ENCODE results near the gene KIR2DL3. TPM values are rescaled to one million over a fixed set of nuclear protein-coding genes. Genes with fewer than 3 reads are reported as not detected.
"Not testable (repeated sequence)": the region's sequence is repeated elsewhere in the genome, so short reads cannot be mapped to it uniquely, and the experiment has no call there.

Gene KIR2DL3
- total RNA-seq, 8 experiments from 2014 or later: 0.13 to 0.57 (median 0.20) TPM; not detected in 5

- ATAC-seq (replicated peaks in 6 of 8); H3K4me1 ChIP-seq (replicated peaks in 1 of 2); H3K4me3 ChIP-seq; H3K27ac ChIP-seq; in situ Hi-C loops (cut with MboI; ENCODE audit: low pct_unique_long_range_greater_than_20kb in 2 of 9, low sequenced_read_pairs in 9 of 9, unreplicated experiment in 9 of 9): not testable (repeated sequence)
- 0 to 33% (median 12%) methylated on average over 1 to 3 of the region's 4 CpGs; no CpG with 5 or more reads in 3 of the 10 experiments for WGBS, 10 experiments
Measured at GRCh38 chr19:54782916-54783315, 44.6 kb downstream of the KIR2DL3 start.

- H3K27ac ChIP-seq; ATAC-seq (replicated peaks in 6 of 8); in situ Hi-C loops (cut with MboI; ENCODE audit: low pct_unique_long_range_greater_than_20kb in 2 of 9, low sequenced_read_pairs in 9 of 9, unreplicated experiment in 9 of 9); H3K4me3 ChIP-seq; H3K4me1 ChIP-seq (replicated peaks in 1 of 2): not testable (repeated sequence)
- 21 to 75% (median 59%) methylated on average over 1 to 11 of the region's 24 CpGs; no CpG with 5 or more reads in 4 of the 10 experiments for WGBS, 10 experiments
Measured at GRCh38 chr19:54786091-54786723, 47.9 kb downstream of the KIR2DL3 start.

DNA sequence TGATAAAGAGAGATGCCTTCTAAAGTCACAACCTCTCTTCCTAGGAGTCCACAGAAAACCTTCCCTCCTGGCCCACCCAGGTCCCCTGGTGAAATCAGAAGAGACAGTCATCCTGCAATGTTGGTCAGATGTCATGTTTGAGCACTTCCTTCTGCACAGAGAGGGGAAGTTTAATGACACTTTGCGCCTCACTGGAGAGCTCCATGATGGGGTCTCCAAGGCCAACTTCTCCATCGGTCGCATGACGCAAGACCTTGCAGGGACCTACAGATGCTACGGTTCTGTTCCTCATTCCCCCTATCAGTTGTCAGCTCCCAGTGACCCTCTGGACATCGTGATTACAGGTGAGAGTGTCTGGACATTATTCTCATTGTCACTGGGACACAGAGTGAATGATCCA lies 49.8 kb downstream of the KIR2DL3 start:
- H3K4me3 ChIP-seq; H3K4me1 ChIP-seq (replicated peaks in 1 of 2); in situ Hi-C loops (cut with MboI; ENCODE audit: low pct_unique_long_range_greater_than_20kb in 2 of 9, low sequenced_read_pairs in 9 of 9, unreplicated experiment in 9 of 9); H3K27ac ChIP-seq; ATAC-seq (replicated peaks in 6 of 8): not testable (repeated sequence)
- WGBS, 10 experiments: 0 to 80% (median 48%) methylated on average over 1 to 5 of the region's 6 CpGs; no CpG with 5 or more reads in 4 of the 10 experiments

DNA sequence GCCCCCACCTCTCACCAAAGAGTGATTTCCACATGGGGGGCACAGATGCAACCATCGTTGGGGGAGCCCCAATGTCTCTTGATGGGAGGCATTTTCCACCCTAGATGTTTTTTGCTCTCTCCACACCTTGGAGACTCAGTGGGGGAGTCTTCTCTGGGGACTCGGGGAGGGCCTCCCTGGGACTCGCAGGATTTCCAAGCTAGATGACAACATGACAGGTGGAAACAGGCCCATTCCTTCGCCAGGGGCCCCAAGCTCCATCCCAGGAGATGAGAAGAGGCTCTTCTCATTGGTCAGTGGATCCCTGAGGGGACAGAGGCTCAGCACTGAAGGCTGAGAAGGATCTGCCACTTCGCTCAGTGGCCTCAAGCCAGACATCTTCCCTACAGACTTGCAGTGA lies 52.4 kb downstream of the KIR2DL3 start:
- WGBS, 10 experiments: 17 to 33% methylated on average over 1 of the region's 5 CpGs; no CpG with 5 or more reads in 8 of the 10 experiments
- H3K4me1 ChIP-seq (replicated peaks in 1 of 2): no peaks in the 10 kb centered on the region
- H3K4me3 ChIP-seq: no peak overlapping the region
- in situ Hi-C loops (cut with MboI; ENCODE audit: low pct_unique_long_range_greater_than_20kb in 2 of 9, low sequenced_read_pairs in 9 of 9, unreplicated experiment in 9 of 9): no loop called here
- no peak overlapping the region for H3K27ac ChIP-seq
- ATAC-seq (replicated peaks in 6 of 8): no peak

DNA sequence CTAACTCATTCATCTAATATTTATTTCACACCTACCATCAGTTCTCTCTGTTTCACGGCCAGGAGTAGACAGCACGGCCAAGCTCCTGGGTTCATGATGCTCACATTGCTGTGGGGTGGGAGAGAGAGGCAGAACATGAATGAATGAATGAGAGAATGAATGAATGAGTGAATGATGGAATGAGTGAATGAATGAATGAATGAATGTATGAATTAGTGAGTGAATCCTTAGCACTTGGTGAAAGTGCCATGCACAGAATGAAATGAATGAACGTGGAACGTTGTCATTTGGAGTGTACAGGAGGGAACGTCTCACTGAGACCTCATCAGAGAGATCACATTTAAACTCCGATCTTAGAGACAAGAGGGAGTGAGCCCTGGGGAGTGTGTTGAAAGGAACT lies 53.2 kb downstream of the KIR2DL3 start:
- H3K27ac ChIP-seq: no peak overlapping the region
- no peaks in the 10 kb centered on the region for H3K4me1 ChIP-seq (replicated peaks in 1 of 2)
- no peak for ATAC-seq (replicated peaks in 6 of 8)
- in situ Hi-C loops (cut with MboI; ENCODE audit: low pct_unique_long_range_greater_than_20kb in 2 of 9, low sequenced_read_pairs in 9 of 9, unreplicated experiment in 9 of 9): no loop called here
- H3K4me3 ChIP-seq: no peak overlapping the region
- 10 to 85% (median 59%) methylated on average over 2 to 6 of the region's 6 CpGs for WGBS, 10 experiments

DNA sequence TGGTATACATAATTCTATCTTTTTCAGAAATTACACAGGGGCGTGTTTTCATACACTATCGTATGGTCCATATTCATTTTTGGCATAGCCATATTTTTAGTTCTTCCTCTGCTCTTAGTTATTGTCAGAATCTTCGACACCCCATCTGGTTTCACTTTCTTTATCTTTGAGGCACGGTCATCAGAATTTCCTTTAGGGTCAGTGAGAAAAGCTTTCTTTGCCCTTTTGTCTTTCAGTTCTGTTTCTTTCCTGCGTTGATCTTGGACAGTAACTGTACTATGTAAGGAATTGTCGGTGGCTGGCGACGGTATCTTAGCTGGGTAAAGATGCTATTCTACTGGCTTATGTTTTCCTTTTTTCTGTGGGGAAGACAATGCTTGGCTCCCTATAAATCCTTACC lies 54.5 kb downstream of the KIR2DL3 start:
- H3K4me1 ChIP-seq (replicated peaks in 1 of 2): no peaks in the 10 kb centered on the region
- WGBS, 10 experiments: 11 to 58% (median 36%) methylated on average over 4 to 8 of the region's 8 CpGs; no CpG with 5 or more reads in 1 of the 10 experiments
- in situ Hi-C loops (cut with MboI; ENCODE audit: low pct_unique_long_range_greater_than_20kb in 2 of 9, low sequenced_read_pairs in 9 of 9, unreplicated experiment in 9 of 9): no loop called here
- no peak for ATAC-seq (replicated peaks in 6 of 8)
- no peak overlapping the region for H3K4me3 ChIP-seq
- H3K27ac ChIP-seq: no peak overlapping the region

GRCh38 chr19:54795758-54796157 lies 57.4 kb downstream of the KIR2DL3 start:
- Histone ChIP-seq H3K4me1 (replicated peaks in 1 of 2) (no peaks in the 10 kb centered on the region), H3K27ac (no peak overlapping the region), H3K4me3 (no peak overlapping the region)
- 0 to 33% (median 13%) methylated on average over 1 of the region's 1 CpG; no CpG with 5 or more reads in 1 of the 10 experiments for WGBS, 10 experiments
- in situ Hi-C loops (cut with MboI; ENCODE audit: low pct_unique_long_range_greater_than_20kb in 2 of 9, low sequenced_read_pairs in 9 of 9, unreplicated experiment in 9 of 9): no loop called here
- no peak for ATAC-seq (replicated peaks in 6 of 8)

Other genes with a start within 250 kb of the KIR2DL3 start
- gene LAIR2, start 235.7 kb upstream of the KIR2DL3 start, total RNA-seq: not detected
- gene LILRA2, start 164.7 kb upstream of the KIR2DL3 start, total RNA-seq: under 1 TPM in 5 of 8 experiments, not detected in 3; 0.05 to 0.51 (median 0.10) TPM
- gene LILRA1, start 144.9 kb upstream of the KIR2DL3 start, total RNA-seq: under 1 TPM in 5 of 8 experiments, not detected in 3; 0.09 to 0.43 (median 0.20) TPM
- 1 to 10 TPM in 1 of 8 experiments, under 1 TPM in 1, not detected in 6; 0.49 to 2.3 TPM for gene LILRB1, start 108.0 kb upstream of the KIR2DL3 start, total RNA-seq
- under 1 TPM in 5 of 8 experiments, not detected in 3; 0.18 to 0.87 (median 0.38) TPM for gene LILRB4, start 75.5 kb upstream of the KIR2DL3 start, total RNA-seq
- gene KIR3DL3, start 14.1 kb upstream of the KIR2DL3 start, total RNA-seq: under 1 TPM in 1 of 8 experiments, not detected in 7; 0.18 TPM
- under 1 TPM in 4 of 8 experiments, not detected in 4; 0.14 to 0.38 (median 0.23) TPM for gene KIR2DL1, start 31.3 kb downstream of the KIR2DL3 start, total RNA-seq
- under 1 TPM in 4 of 8 experiments, not detected in 4; 0.17 to 0.41 (median 0.32) TPM for gene KIR2DL4, start 65.1 kb downstream of the KIR2DL3 start, total RNA-seq
- gene KIR3DL1, start 78.0 kb downstream of the KIR2DL3 start, total RNA-seq: under 1 TPM in 5 of 8 experiments, not detected in 3; 0.18 to 0.45 (median 0.33) TPM
- gene KIR2DS4, start 94.2 kb downstream of the KIR2DL3 start, total RNA-seq: under 1 TPM in 1 of 8 experiments, not detected in 7; 0.42 TPM
- gene KIR3DL2, start 111.9 kb downstream of the KIR2DL3 start, total RNA-seq: under 1 TPM in 3 of 8 experiments, not detected in 5; 0.17 to 0.43 (median 0.25) TPM
- gene FCAR, start 135.7 kb downstream of the KIR2DL3 start, total RNA-seq: under 1 TPM in 1 of 8 experiments, not detected in 7; 0.24 TPM
- gene NCR1, start 167.6 kb downstream of the KIR2DL3 start, total RNA-seq: under 1 TPM in 1 of 8 experiments, not detected in 7; 0.14 TPM
- under 1 TPM in 4 of 8 experiments, not detected in 4; 0.05 to 0.81 (median 0.21) TPM for gene NLRP7, start 209.0 kb downstream of the KIR2DL3 start, total RNA-seq
- gene NLRP2, start 227.9 kb downstream of the KIR2DL3 start, total RNA-seq: 1 to 10 TPM in 3 of 8 experiments, under 1 TPM in 5; 0.10 to 4.3 (median 0.30) TPM